GM18858 (cell line): ENCODE results near the gene USP3.

Source experiments
- ATAC-seq: cut with Tn5 transposase; IDR thresholded peaks from one replicate; pipeline ENCODE4 v1.9.1; 2021; ENCODE audit not compliant: unreplicated experiment

The USP3 gene

DNA sequence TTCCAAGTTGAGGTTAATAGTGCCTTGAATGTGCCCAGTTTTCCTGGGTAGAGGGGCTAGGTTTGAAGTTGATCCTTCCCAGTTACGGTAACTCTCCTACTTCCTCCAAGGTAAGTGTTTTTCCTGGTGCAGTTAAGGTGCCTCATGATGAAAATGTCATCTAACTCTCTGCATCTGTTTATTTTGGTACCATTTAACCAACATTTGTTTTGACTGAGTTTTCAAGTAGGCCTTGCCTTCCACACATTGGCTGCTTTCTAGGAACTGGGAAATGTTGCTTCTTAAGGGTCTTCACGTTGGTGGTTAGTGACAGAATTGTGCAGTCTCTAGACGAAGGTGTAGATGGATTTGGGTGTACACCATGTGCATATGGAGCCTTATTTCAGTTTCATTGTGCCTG lies 31.3 kb downstream of the USP3 start:
- ATAC-seq, result no peak

DNA sequence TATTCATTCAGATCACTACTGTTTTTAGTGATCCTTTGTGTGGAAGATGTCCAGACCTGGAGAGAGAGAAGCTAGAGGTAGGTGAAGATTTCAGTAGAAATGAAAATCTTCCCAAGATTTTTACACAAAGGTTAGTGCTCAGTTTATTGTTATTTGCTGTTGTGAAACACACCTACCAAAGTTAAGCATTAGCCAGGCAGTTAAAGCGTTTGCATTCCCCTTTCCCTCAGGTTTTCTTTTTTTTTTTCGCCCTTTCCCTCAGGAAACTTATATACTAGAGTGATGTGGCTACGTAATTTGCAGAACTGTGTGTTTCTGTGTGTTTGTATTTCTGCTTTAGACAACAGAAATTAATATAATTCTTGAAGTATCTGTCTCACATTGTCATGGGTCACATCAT lies 34.5 kb downstream of the USP3 start:
- ATAC-seq, result no peak

DNA sequence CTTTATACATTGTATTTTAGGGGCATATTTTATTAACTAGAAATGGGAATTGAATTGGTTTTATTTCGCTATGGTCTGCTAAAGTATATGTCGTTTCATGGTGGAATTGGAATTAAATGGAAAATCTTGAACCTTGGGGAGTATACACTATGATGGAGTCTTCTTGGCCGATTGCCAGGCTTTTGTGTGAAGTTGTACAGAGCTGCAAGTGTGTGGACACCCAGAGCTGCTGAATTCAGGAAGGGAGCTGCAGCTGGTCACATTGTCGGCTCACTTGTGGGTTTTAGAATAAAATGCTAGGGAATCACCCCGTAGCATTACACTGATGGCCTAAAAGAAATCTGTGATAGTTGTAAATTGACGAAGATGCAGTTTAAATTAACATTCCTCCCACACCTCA lies 35.1 kb downstream of the USP3 start:
- no peak for ATAC-seq

DNA sequence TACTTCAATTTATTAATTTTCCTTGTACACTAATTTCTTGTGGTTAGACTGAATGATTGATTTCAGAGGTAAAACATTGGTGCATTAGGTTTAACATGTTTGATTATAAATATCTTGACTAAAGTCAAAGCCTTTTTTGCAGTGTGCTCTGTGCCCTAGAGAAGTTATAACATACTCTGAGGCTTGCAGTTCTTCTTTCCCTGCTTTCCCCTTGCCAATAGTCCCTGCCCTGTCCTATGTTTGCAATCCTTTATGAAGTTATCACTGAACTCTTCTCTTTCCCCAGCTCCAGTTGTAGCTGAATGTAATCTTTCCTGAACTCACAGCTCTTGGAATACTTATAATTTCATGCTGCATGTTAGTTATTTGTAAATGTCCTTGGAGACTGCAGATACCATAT lies 35.6 kb downstream of the USP3 start:
- no peak for ATAC-seq

DNA sequence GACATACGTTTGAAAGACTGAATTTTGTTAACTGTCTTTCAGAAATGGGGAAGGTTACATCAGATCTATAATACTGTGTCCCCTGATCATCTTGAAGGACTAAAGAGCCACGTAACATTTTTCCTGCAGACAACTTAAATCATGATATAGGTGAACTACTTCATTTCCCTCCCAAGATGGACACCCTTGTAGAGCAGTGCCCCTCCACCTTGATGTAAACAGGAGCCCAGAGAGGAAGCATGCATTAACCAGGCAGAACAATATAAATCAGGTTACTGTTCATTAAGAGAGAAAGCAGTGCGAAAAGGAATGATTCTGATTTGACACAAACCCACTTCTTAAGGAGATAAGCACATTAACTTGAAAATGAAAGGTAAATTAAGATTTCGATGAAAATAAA lies 36.1 kb downstream of the USP3 start:
- ATAC-seq, result no peak

DNA sequence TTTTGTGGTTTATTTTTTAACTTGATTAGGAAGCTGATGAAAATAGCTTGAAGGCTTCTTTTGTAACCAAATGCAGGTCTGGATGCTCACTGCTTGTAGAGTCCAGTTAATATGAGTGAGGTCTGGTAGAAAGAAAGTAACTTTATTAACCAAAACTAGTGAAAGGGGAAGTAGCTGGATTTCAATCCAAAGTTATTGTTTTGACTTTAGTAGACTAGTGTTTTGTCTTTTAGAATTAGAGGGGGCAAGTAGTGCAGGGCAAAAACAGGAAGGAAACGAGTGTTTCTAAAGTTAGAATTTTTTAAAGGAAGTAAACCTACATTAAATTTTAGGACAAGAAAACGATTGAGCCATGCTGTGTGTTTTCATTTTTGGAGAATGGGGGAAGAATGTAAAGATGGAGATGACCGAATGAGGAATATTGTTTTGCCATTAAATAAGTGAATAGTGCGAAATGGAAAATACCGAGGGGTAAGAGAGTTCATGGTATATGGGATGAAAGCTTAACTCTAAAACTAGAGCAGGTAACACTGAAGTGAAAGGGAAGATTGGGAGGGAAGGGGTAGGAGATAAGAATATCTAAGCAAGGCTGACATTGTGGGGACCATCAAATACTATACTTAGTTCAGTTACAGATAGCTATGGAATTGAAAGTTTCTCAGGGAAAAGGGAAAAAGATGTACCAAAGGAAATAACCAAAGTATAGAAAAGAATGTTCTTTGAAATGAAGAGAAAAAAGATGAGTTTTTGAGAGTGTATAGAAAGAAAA lies 40.0 kb downstream of the USP3 start:
- ATAC-seq, result no peak

DNA sequence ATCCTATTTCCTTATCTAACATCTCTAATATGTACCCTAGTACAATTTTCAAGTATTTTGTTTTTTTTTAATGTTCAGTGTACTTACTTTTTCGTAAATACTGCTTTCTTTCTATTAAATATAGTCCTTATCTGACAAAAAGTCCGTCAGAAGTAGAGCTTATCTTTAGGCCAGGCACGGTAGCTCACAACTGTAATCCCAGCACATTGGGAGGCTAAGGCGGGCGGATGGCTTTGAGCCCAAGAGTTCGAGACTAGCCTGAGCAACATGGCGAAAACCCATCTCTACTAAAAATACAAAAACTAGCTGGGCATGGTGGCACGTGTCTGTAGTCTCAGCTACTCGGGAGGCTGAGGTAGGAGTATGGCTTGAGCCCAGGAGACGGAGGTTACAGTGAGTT lies 41.1 kb downstream of the USP3 start:
- no peak for ATAC-seq

DNA sequence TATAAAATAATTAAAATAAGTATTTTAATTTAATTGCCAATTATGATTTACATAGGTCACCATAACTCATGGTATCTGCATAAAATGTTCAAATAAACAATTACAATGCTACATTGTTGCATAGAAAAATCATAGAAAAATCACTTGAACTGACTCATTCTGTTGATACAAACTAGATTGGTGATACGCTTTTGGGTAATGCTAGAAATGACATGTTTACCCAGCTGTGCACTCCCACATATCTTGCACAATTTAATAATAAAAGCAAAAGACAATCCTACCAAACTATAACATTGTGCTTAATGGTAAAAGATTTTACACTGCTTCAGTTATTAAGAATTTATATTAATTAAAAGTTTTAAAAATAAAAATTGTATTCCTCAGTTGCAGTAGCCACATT lies 47.0 kb downstream of the USP3 start:
- no peak for ATAC-seq

DNA sequence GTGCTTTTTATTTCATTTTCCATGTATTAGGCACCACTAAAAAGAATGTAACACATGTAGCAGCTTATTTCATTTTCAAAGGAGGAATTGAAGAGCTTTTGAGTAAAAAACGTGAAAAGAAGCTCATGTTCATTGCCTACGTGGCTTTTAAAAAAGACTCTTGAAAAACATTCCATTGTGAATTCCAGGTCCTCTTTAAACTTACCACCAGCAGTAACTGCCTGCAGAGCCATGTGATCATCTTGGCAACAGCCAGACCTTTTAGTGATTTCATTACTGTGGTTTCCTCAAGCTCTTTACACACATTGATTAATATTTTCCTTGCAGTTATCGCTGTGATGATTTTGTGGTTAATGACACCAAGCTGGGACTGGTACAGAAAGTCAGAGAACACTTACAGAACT lies 49.0 kb downstream of the USP3 start:
- ATAC-seq, result no peak

DNA sequence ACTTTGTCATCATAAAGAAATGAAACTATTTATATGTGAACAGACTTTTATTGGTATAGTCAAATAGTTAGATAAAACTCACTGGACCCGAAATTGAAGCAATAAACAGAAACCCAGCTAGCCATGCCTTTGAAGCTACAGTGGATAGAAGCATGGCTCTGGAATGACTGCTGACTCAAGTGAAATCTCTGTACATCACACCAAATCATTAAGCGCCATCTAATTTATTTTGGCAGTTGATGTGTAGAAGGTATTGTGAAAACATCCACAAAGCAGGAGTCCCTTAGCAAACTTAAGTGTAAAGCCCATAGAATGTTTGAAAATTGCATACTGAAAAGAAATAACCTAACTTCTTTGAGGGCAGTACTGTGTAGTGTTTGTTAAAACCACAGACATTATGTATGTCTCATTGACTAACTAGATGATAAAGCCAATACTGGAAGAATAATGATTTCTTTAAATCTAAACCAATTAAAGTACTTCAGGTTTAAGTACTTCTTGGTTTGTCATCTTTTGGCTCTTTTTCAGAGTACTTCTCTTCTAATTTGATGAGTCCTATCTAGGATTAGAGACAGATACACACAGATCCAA lies 50.0 kb downstream of the USP3 start:
- ATAC-seq, result no peak

DNA sequence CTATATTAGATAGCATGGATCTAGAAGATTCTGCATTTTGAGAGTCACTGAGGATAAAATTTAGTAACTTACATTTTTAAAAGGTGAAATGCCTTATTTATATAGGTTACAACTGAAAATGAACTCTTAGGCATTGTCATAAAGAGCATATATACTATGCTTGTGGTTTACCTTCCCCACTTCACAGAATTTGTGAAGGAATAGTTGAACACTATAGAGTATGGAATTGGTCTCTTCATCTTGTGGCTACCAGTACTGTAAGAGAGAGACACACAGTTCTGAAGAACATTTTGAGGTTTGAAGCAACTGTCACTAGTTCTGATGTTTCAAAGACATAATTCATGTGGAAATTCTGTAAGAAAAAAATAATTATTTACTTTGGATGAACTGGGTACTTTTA lies 51.1 kb downstream of the USP3 start:
- no peak for ATAC-seq

DNA sequence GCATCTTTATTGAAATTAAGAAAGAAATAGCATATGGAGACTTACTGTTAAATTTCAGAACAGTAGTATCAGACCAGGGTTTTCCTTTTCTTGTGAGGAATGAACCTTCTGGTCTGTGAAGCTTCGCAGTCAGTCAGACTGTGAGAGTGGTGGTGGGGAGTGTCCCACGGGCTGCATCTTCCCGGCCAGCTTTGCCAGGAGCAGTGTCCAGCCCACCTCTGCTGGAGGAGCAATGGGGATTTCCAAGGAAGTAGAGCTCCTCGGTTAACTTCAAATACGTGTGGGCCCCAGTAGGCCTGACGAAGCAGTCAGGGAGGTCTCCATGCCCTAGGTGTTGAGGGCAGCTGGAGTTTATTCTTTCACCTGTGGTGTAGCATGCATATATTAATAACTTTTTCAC lies 51.9 kb downstream of the USP3 start:
- no peak for ATAC-seq

DNA sequence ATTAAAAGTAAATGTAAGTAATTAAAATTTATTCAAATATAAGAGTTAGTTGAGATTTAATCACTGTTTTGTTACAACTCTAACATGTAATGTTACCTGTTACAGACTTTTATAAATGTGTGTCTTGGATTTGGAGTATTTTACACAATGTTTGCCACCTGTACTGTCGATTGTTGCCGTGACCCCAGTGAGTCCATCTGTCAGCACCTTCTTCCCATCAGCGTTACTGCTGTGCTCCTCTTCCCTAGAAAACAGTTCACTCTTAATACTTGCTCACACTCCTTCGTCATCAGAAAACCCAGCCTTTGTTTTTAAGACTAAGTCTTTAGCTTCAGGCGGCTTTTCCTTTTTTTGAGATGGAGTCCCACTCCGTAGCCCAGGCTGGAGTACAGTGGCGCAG lies 52.3 kb downstream of the USP3 start:
- no peak for ATAC-seq

DNA sequence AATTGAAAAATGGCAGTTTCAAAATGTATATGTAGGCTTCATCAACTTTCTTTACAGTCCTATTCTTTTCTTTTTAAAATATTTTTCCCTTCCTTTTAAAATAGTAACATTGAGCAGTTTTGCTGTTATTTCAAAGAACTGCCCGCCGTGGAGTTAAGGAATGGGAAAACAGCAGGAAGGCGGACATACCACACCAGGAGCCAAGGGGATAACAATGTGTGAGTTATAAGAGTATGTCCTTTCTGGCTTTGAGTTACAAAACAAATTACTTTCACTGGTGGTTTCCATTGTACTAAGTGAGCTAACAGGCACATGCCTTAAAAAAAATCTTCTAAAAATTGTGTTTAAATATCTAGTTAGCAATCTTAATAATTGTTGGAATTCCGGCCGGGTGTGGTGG lies 55.4 kb downstream of the USP3 start:
- ATAC-seq, result no peak

DNA sequence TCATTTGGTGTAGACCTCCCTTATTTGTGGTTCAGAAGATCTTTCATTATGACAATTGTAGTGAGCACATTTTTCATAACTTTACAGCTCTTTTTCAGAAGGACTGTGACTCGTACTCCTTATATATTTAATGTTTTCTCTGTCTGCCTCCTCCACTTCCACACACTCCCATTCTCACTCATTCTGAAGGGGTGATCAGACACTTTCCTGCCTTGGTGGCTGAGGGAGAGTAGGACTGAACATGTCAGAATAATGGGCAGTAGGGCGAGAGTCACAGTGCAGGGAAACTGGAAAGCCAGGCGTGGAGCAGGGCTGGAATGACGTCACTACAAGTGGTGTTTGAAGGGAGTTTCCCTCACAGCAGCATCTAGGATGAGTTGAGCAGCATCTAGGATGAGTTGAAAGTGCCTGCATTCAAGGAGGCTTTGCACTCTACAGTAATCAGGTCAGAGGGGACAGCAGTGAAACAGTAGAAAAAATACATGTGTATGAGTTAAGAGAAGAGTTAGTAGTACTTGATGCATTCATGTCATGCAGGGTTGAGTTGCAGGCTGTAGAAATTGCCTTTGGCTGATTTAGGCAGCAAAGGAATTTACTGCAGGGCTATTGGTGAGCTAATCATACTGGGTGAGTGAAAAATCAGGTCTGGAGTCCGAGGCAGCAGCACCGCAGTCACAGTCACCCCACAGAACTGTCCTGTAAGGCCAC lies 56.5 kb downstream of the USP3 start:
- no peak for ATAC-seq

DNA sequence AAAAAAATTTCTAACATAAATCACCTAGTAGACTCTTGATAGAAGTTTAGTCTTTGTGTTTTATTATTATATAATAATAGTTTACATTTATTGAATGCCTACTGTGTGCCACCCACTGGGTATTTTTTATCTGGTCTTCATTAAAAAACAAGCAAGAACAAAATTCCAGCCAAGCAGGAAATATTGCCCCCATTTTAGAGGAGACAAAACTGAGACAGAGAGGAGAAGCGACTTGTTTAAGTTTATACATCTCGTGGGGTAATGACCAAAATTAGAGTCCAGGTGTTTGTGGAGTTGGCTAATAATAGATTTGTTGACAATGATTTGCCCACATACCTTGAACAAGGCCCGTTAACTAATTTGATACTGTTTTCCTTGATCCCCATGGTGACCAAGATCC lies 59.7 kb downstream of the USP3 start:
- ATAC-seq, result no peak

DNA sequence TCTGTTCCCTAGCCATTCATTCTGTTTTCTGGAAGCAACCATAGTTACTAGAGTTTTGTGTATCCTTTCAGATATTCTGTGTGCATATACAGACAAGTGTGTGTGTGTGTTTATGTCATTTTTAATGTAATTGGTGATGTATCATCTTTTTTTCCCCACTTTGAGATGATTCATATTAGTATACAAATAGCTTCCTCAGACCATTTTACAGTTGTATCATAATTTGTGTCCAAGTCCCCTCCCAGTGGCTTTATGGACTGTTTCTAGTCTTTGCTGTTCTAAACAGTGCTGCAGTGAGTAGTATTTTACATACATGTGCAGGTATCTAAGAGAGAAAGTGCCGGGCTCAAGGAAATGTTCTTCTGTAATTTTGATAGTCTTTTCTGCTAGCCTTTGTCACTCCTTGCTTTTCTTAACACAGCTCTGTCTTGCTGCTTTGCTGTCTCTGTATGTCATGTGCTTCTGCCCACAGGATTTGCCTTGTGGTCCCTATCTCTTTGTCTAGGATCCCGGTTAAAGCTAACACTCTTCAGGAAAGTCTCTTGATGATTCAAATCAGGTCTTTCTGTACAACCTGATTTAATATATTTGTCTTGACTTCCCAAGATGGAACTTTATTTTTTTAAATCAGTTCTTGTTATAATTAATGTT lies 61.3 kb downstream of the USP3 start:
- no peak for ATAC-seq

DNA sequence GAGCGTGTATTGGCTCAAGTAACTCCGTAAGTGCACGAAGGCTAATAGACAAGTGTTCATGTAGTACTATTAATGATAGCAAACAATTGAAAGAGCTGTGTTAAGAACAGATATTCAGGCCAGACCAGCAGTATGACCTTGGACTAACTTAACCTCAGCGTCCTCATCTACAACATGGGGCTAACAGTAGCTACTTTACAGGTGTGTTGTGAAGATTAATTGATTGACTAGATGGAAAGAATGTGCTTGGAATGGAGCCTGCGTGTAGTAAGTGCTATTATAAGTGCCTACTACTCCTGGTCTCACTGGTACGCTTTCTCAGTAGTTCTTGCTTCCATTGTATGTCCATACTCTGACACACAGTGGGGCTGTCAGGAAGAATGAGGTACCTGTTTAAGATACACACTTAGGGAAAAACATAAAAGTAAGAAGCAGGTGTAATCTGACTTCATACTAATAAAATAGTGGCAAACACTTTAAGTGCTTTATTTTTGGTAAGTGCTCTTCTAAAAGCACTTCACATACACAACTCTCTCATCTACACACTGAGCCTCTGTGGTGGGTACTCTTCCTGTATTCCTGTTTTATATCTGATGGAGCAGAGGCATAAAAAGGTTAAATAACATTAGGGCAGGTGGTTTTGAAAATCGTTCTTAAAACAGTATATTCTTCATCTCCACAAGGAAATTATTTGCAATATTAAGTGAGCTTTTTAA lies 68.5 kb downstream of the USP3 start:
- ATAC-seq, result no peak

DNA sequence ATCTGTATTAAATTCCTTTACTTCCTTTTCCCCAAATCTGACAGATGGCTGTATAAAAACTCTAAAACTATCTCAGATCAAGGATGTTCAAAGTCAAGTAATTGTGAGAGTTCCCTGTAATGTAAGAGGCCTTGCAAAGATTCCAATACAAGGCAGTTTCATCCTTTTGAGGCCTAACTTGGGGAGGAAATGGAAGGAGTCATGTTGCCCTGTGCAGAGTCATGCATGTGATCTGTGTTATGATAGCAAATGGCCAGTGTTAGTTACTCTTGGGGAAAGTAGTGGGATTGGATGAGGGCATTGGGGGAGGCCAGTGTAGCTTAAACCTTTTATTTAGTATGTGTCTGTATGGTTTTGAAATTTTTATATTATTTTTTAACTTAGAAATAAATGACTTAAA lies 69.1 kb downstream of the USP3 start:
- ATAC-seq, result no peak

DNA sequence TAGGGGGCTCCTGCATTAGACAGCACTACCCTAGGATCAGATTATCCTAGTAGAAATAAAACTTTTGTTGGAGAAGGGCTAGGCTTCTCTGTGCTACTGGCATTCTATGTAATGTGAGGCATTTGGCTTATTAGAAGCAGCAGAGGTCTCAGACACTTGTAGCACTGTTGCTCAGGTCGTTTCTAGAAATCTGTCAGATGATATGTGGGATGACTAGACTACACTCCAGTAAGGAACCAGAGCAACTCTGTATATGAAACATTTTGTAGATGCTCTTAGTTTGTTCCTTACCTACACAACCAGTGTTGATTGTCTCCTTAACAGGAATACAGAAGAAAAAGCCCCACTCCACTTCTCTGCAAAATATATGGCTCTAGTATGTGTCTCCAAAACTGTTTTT lies 70.9 kb downstream of the USP3 start:
- ATAC-seq, result no peak

DNA sequence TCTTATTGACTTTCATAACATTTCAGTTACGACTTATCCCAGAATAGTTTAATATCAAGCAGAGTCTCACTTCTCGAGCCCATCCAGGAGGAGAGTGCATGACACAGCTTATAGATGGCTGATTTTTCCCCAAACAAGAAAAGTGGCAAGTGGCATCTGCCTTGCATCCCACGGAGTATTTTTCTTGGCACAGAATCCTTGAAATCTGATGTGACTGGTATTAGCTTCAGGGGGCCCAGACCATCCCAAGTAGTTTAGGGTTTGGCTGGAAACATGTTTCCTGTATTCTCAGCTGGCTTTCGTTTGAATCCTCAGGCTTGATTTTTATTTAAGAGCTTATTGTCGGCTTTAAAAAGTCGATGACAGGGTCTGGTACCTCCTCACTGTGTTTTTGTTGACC lies 72.0 kb downstream of the USP3 start:
- no peak for ATAC-seq
